Activated naive CD8-positive, alpha-beta T cell treated with anti-CD3 and anti-CD28 coated beads, Interleukin-2, amount 10 ng/mL, durations not matched to agents 7 days and 5 days (primary cell): ENCODE measurements around the gene MS4A7. TPM values are rescaled to one million over a fixed set of nuclear protein-coding genes. Genes with fewer than 3 reads are reported as not detected.
A peak's percentile ranks its signal among the peaks of the same experiment; 100 is the strongest.
"Not testable (repeated sequence)": the region's sequence is repeated elsewhere in the genome, so short reads cannot be mapped to it uniquely, and the experiment has no call there.

Experiments used
- ATAC-seq: fragments of 150-1000 bp; cut with Tn5 transposase; one replicate; pipeline ENCODE4 v1.10.0; 2021; ENCODE audit warnings: low read depth, moderate library complexity
- POLR2A ChIA-PET: fragments of 350-600 bp; sonication (Branson Sonifier 250); formaldehyde crosslinking; loops from one replicate; lab custom pipeline; 2021; ENCODE audit warnings: antibody characterized with exemption; lab: Charles Lee
- DNase-seq: peaks from one replicate; pipeline ENCODE4 v3.0.0; 2021
- H3K27ac Mint-ChIP-seq: one replicate; pipeline ENCODE4 v1.8.0; 2022; ENCODE audit warnings: mild to moderate bottlenecking, mixed read lengths
- H3K27me3 Mint-ChIP-seq: one replicate; pipeline ENCODE4 v1.8.0; 2022; ENCODE audit warnings: mild to moderate bottlenecking, moderate library complexity, mixed read lengths
- H3K36me3 Mint-ChIP-seq: one replicate; pipeline ENCODE4 v1.8.0; 2021; ENCODE audit warnings: mild to moderate bottlenecking, mixed read lengths
- H3K4me1 Mint-ChIP-seq: one replicate; pipeline ENCODE4 v1.8.0; 2021; ENCODE audit warnings: mixed read lengths
- H3K4me3 Mint-ChIP-seq: one replicate; pipeline ENCODE4 v1.8.0; 2022; ENCODE audit warnings: mild to moderate bottlenecking, moderate library complexity, mixed read lengths
- H3K9me3 Mint-ChIP-seq: one replicate; pipeline ENCODE4 v1.8.0; 2021; ENCODE audit warnings: mixed read lengths
- total RNA-seq, 2 experiments: library from RNA; stranded (reverse); gene quantifications; one replicate each; pipeline ENCODE4 v1.2.3, GENCODE V29; 2021

Gene MS4A7
- total RNA-seq, 2 experiments from 2014 or later: 0.99 to 1.6 TPM

DNA sequence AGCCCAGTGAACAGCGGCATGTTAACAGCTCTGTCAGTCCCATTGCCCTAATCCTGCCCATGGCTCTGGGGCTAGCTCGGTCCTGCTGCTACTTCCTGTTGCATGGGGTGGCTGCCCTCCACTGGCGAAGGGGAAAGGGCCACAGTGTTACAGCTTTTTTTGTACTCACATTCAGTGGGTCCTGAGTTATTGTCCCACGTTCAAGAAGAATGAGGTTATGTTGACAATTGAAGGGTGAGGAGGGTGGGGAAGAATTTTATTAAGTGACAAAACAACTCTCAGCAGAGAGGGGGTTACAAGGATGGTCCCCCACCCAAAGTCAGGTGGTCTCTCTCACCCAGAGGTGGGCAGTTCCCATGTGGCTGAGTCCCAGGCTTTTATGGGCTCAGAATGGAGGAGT lies 17.7 kb upstream of the MS4A7 start:
- no peaks in the 10 kb centered on the region for H3K4me1 Mint-ChIP-seq
- ATAC-seq (no peak), DNase-seq (no peak)
- peaks cover 19% of the 10 kb centered on the region for H3K27me3 Mint-ChIP-seq
- POLR2A ChIA-PET: no interaction called here
- H3K4me3 Mint-ChIP-seq: no peak overlapping the region
- H3K9me3 Mint-ChIP-seq: no peaks in the 10 kb centered on the region
- H3K36me3 Mint-ChIP-seq: no peaks in the 10 kb centered on the region
- H3K27ac Mint-ChIP-seq: no peak overlapping the region

DNA sequence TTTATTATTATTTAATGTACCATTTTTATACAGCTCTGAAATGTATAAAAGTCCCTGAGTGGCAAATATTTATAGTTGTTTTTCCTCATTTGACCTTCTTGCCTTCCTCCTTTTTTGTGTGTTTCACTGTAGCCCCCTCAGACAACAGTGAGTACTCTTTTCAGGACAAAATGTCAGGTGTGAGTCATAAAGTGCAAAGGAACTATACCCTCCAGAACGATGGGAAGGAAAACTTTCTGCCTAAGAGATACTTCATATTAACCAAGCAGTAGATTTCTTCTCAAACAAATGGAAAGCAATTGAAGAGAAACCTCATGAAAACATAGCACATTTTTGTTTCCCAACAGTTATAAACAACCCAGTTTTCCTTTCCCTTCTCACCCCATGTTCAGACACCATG lies 16.1 kb upstream of the MS4A7 start:
- H3K27me3 Mint-ChIP-seq: peaks cover 14% of the 10 kb centered on the region
- no peak for ATAC-seq

DNA sequence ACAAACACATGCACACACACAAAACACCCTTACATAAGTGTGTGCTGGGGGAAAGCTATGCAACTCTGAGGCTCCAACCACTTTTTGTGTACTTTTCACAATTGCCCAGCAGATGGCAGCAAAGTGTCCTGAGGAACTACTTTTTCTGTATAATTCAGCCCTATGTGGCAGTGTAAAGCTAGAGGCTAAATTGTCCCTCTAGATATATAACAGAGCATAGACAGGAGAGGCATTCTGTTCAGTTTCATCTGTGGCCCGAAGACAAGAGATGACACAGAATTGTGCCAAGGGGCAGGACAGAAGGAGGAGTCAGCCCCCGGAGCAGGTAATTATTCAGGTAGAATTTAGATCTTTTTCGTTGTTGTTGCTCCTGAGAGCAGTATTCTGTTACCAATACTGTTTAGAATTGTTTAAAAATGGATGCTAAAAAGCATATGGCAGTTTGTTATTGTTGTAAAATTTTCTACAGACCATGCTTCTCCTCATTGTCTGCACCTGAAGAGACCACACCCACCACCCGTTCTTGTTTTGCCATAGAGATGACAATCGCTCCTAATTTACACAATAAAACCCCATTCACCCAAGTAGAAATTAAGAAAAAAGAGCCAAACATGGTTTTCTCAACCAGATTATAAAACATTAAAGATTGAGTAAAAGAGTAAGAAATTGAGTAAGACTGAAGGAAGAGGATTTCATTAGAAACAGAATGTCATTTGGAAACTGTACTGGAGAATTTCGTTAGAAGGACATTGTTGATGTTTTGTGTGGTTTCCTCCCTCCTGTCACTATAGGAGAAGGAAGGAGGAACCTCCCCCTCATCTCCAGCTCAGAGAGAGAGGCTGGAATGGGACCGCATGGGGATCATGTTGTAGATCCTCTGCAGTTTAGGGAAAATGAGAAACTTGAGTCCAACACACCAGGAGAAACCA lies 14.5 kb upstream of the MS4A7 start:
- no peak overlapping the region for H3K27ac Mint-ChIP-seq
- POLR2A ChIA-PET: no interaction called here
- no peaks in the 10 kb centered on the region for H3K9me3 Mint-ChIP-seq
- H3K4me1 Mint-ChIP-seq: no peaks in the 10 kb centered on the region
- DNase-seq: peak; percentile 33
- H3K27me3 Mint-ChIP-seq: peaks cover 14% of the 10 kb centered on the region
- no peak for ATAC-seq
- no peaks in the 10 kb centered on the region for H3K36me3 Mint-ChIP-seq
- H3K4me3 Mint-ChIP-seq: no peak overlapping the region

More for the DNA sequence above, 16.1 kb upstream of the MS4A7 start:
- H3K36me3 Mint-ChIP-seq: no peaks in the 10 kb centered on the region
- no peak overlapping the region for H3K4me3 Mint-ChIP-seq
- no peak for DNase-seq
- H3K4me1 Mint-ChIP-seq: no peaks in the 10 kb centered on the region
- POLR2A ChIA-PET: no interaction called here
- no peak overlapping the region for H3K27ac Mint-ChIP-seq
- H3K9me3 Mint-ChIP-seq: no peaks in the 10 kb centered on the region

DNA sequence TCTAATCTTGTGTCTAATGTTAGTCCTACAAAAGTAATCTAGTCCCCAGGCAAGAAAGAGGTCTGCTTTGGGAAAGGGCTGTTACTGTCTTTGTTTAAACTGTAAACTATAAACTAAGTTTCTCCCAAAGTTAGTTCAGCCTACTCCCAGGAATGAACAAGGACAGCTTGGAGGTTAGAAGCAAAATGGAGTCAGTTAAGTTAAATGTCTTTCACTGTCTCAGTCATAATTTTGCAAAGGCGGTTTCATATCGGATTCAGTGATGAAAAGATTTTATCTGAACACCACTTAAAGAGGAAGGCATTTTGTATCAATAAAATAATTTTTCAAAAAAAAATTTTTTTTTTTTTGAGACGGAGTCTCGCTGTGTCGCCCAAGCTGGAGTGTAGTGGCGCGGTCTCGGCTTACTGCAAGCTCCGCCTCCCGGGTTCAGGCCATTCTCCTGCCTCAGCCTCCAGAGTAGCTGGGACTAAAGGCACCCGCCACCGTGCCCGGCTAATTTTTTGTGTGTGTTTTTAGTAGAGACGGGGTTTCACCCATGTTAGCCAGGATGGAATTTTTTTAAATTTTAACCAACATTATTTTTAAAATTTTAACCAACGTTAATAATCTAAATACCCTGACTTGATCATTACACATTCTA lies 11.9 kb upstream of the MS4A7 start:
- H3K4me1 Mint-ChIP-seq, H3K4me3 Mint-ChIP-seq, ATAC-seq, H3K9me3 Mint-ChIP-seq, H3K27ac Mint-ChIP-seq, POLR2A ChIA-PET, DNase-seq, H3K36me3 Mint-ChIP-seq: not testable (repeated sequence)
- peaks cover 21% of the 10 kb centered on the region for H3K27me3 Mint-ChIP-seq

DNA sequence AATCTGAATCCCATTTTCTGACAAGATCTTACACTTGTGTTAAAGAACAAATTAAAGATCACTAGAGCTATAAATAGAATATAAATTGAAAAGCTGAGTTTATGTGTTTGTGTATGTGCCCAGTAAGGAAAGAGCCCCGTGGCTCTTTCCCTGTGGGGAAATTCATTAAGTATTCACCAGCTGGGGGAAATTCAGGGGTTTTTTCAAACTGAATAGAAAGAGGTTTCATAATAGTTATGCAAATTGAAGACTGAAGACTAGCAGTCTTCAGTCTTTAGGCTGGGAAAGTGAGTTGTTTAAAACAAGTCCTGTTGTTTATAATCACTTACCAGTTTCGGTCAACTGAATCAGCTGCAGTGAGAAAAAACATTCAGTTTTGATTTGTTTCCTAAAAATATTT lies 11.3 kb upstream of the MS4A7 start:
- Mint-ChIP-seq H3K27me3 (peaks cover 25% of the 10 kb centered on the region), H3K4me3 (no peak overlapping the region), H3K27ac (no peak overlapping the region), H3K36me3 (no peaks in the 10 kb centered on the region), H3K4me1 (no peaks in the 10 kb centered on the region), H3K9me3 (no peaks in the 10 kb centered on the region)
- POLR2A ChIA-PET: no interaction called here
- no peak for ATAC-seq
- DNase-seq: no peak

DNA sequence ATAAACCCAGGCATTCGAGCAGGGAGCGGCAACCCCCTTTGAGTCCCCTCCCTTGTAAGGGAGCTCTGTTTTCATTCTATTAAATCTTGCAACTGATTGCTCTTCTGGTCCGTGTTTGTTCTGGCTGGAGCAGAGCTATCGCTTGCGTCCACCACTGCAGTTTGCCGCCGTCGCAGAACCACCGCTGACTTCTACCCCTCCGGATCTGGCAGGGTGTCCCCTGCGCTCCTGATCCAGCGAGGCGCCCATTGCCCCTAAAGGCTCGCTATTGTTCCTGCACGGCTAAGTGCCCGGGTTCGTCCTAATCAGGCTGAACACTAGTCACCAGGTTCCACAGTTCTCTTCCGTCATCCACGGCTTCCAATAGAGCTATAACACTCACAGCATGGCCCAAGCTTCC lies 10.4 kb upstream of the MS4A7 start:
- DNase-seq (no peak), ATAC-seq (no peak)
- H3K4me1 Mint-ChIP-seq: no peaks in the 10 kb centered on the region
- H3K36me3 Mint-ChIP-seq: no peaks in the 10 kb centered on the region
- POLR2A ChIA-PET: no interaction called here
- peaks cover 25% of the 10 kb centered on the region for H3K27me3 Mint-ChIP-seq
- H3K9me3 Mint-ChIP-seq: no peaks in the 10 kb centered on the region
- no peak overlapping the region for H3K4me3 Mint-ChIP-seq
- no peak overlapping the region for H3K27ac Mint-ChIP-seq

DNA sequence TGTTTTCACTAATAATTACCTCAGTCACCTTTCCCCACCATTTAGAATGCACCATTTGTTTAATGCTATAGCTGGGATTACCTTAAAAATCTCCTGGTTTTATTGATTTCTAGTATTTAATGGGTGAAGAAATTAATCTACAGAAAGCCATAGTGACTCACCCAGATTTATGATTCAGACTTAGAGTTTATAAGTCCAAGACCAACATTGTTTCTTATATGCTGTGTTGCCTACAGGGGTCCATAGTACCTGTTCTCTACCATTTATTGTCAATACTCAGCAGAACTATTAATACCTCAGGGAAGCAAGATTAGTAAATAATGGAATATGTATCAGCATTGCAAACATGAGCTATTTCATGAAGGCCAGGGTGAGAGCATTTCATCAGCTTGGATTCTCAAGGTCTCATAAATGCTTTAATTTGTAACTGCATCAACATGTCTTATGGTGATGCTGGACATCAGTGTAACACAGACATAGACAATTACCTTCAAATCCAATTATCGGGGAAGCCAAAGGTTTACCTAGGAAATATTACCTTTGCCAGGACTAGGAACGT lies 8.0 kb upstream of the MS4A7 start:
- ATAC-seq (no peak), DNase-seq (no peak)
- H3K4me3 Mint-ChIP-seq: no peak overlapping the region
- no peaks in the 10 kb centered on the region for H3K36me3 Mint-ChIP-seq
- no peak overlapping the region for H3K27ac Mint-ChIP-seq
- H3K27me3 Mint-ChIP-seq: peaks cover 11% of the 10 kb centered on the region
- H3K4me1 Mint-ChIP-seq: no peaks in the 10 kb centered on the region
- POLR2A ChIA-PET: no interaction called here
- no peaks in the 10 kb centered on the region for H3K9me3 Mint-ChIP-seq

DNA sequence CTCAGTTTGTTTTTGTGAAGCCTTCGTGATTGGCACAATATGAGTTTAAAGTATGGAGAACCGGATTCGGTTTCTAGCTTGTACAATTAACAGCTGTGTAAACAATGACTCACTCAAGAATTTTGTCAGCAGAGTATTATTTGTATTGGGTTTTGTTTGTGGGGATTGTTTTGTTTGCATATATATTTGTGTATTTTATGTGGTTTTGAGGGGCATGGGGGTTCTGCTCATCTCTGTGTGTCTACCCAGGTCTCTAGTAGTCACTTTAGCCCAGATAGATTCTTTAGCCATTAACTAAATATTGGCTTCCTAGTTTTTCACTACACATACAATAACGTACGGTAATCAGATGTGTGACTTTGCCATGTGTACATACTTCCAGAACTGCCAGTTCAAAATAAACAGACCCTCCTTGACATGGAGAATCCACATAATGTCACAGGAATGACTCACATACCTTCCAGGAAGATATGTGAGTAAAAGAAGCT lies 7.5 kb upstream of the MS4A7 start:
- Mint-ChIP-seq H3K4me1 (no peaks in the 10 kb centered on the region), H3K9me3 (no peaks in the 10 kb centered on the region), H3K27ac (no peak overlapping the region), H3K4me3 (no peak overlapping the region), H3K27me3 (peaks cover 11% of the 10 kb centered on the region), H3K36me3 (no peaks in the 10 kb centered on the region)
- DNase-seq (no peak), ATAC-seq (no peak)
- POLR2A ChIA-PET: no interaction called here

DNA sequence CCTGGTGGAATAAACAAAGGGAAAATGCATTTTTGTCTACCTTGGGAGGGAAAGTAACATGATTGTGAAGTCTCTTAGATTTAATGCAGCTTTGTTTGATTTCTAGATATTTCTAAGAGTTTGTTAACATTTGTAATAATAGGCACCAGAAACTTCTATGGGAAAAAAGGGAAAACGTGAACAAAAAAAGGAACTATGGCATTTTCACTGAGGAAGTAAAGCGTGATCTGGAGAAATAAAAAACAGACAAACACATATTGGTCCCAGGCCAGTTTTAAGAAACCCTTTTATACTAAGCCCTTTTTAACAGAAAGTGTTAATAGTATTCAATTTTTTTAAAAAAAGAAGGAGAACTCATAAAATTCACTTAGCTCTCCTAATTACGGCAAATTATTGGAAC lies 6.9 kb upstream of the MS4A7 start:
- ATAC-seq: no peak
- POLR2A ChIA-PET: no interaction called here

DNA sequence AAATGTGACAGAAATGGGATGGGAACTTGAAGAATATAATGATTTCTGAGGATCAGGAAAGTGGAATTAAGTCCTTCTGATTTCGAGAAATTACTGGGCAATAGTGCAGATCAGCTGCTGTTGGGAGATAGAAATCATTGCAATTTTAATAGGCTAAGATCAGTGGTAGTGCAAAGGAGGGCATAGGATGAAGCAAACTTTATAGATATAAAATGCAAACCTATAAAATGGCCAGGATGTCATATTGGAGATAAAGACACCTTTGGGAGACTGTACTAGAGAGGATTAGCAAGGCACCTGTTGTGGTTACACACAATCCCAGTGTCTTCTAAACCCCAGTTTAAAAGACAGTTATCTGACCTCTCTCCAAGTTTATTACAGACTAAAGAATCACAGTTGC lies 6.5 kb upstream of the MS4A7 start:
- no peaks in the 10 kb centered on the region for H3K36me3 Mint-ChIP-seq
- H3K27me3 Mint-ChIP-seq: peaks cover 11% of the 10 kb centered on the region
- POLR2A ChIA-PET: no interaction called here
- H3K4me1 Mint-ChIP-seq: no peaks in the 10 kb centered on the region
- DNase-seq (no peak), ATAC-seq (no peak)
- H3K9me3 Mint-ChIP-seq: no peaks in the 10 kb centered on the region
- no peak overlapping the region for H3K4me3 Mint-ChIP-seq
- no peak overlapping the region for H3K27ac Mint-ChIP-seq

More for the DNA sequence above, 6.9 kb upstream of the MS4A7 start:
- Mint-ChIP-seq H3K4me1 (no peaks in the 10 kb centered on the region), H3K27ac (no peak overlapping the region), H3K4me3 (no peak overlapping the region), H3K36me3 (no peaks in the 10 kb centered on the region), H3K27me3 (peaks cover 11% of the 10 kb centered on the region), H3K9me3 (no peaks in the 10 kb centered on the region)
- DNase-seq: no peak

DNA sequence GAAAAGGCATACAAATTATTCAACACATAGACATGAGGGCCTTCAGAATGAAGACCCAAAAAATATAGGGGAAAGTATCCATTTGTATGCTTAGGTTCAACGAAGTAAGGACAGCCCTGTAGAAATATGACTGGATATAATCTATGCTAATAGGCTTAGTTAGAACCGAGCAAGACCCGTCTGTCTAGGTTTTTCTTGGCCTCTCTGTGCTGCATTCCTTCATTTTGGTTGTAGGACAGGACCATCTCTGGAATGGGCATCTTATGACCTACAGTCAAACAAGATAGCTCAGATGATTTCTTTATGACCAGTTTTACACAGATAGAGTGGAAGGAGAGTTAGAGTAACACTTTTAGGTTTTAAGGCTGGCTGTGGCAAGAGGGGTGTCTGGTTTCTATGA lies 5.6 kb upstream of the MS4A7 start:
- H3K27ac Mint-ChIP-seq: no peak overlapping the region
- H3K36me3 Mint-ChIP-seq: no peaks in the 10 kb centered on the region
- peaks cover 11% of the 10 kb centered on the region for H3K27me3 Mint-ChIP-seq
- DNase-seq (no peak), ATAC-seq (no peak)
- POLR2A ChIA-PET: no interaction called here
- H3K9me3 Mint-ChIP-seq: no peaks in the 10 kb centered on the region
- H3K4me3 Mint-ChIP-seq: no peak overlapping the region
- H3K4me1 Mint-ChIP-seq: peaks cover under 1% of the 10 kb centered on the region

DNA sequence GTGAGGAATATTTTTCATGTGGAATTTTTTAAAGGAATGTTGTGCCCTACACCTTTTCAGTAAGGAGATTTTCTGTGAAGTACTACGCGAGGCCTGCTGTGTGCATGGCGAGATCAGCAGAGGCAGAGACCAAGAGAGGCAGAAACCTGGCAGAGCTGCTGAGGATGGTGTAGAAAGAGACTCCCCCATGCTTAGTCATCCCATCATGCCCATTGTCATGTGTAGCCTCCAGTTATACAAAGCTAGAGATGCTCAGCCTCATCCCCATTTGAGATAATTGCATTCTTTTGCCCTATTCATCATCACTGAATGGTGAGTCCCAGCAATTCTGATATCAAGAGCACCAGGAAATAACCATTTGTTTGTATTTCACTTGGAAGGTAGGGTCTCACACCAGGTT lies 3.0 kb upstream of the MS4A7 start:
- H3K36me3 Mint-ChIP-seq: no peaks in the 10 kb centered on the region
- H3K4me1 Mint-ChIP-seq: peaks cover 8% of the 10 kb centered on the region
- ATAC-seq: no peak
- no peak overlapping the region for H3K27ac Mint-ChIP-seq
- no peaks in the 10 kb centered on the region for H3K9me3 Mint-ChIP-seq
- H3K27me3 Mint-ChIP-seq: peaks cover 9% of the 10 kb centered on the region
- no peak for DNase-seq
- POLR2A ChIA-PET: no interaction called here
- no peak overlapping the region for H3K4me3 Mint-ChIP-seq

DNA sequence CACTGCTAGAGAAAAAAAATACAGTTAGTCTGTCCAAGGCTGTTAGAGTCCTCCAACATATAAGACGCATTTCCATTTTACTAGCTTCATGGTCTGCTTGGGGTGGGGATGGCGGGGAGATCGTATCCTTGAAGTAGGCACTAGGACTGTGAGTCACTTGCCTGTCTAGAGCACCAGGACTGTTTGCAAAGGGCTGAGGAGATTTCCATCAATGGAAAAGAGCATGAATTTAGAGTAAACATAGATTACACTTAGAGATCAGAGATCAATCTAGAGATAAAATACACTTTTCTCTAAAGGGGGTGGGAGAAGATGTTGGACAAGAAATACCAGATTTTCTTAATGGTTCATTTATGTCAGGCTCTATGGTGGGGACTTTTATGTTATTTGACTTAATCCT lies 1.7 kb upstream of the MS4A7 start:
- H3K9me3 Mint-ChIP-seq: no peaks in the 10 kb centered on the region
- POLR2A ChIA-PET: no interaction called here
- H3K27me3 Mint-ChIP-seq: peaks cover 9% of the 10 kb centered on the region
- H3K27ac Mint-ChIP-seq: no peak overlapping the region
- DNase-seq: no peak
- H3K4me1 Mint-ChIP-seq: peaks cover 8% of the 10 kb centered on the region
- H3K36me3 Mint-ChIP-seq: no peaks in the 10 kb centered on the region
- no peak overlapping the region for H3K4me3 Mint-ChIP-seq
- no peak for ATAC-seq
